H1 (cell line): ENCODE measurements around the gene WDR76. TPM values are rescaled to one million over a fixed set of nuclear protein-coding genes. Genes with fewer than 3 reads are reported as not detected.

ENCODE experiments used
- CTCF ChIA-PET: fragments of 300-600 bp; sonication (Branson Sonifier 250); formaldehyde crosslinking; loops from one replicate; lab custom pipeline; 2021; ENCODE audit not compliant: partially characterized antibody; lab: Charles Lee
- POLR2A ChIA-PET: fragments of 300-600 bp; sonication (Branson Sonifier 250); formaldehyde crosslinking; loops from one replicate; lab custom pipeline; 2021; ENCODE audit warnings: inconsistent platforms; ENCODE audit not compliant: partially characterized antibody; lab: Charles Lee
- DNase-seq, 2 experiments: peaks; one replicate each; pipeline versions ENCODE4 v3.0.0 to v3.0.0-alpha.2; 2010 to 2022; ENCODE audit warnings: low spot score in 2 of 2, low read depth in 1 of 2, mixed read lengths in 1 of 2
- FAIRE-seq: peaks from 2 replicates; lab custom pipeline; 2011; peaks lifted over from hg19 to GRCh38; lab: Jason Lieb, UNC
- H2AFZ ChIP-seq: 2 replicates; pipeline ENCODE4 v1.8.1; 2012; ENCODE audit warnings: low read length, inconsistent platforms
- H2AK5ac ChIP-seq: 2 replicates; pipeline ENCODE4 v1.6.1; 2013; ENCODE audit warnings: low read depth, low read length
- H2BK120ac ChIP-seq: replicated peaks from 2 replicates; pipeline ENCODE3; 2013; ENCODE audit warnings: low read depth, low read length, inconsistent platforms
- H2BK12ac ChIP-seq: 2 replicates; pipeline ENCODE4 v1.6.1; 2013; ENCODE audit warnings: low read depth, low read length
- H2BK15ac ChIP-seq: 2 replicates; pipeline ENCODE4 v1.6.1; 2013; ENCODE audit warnings: low read length
- H2BK20ac ChIP-seq: 2 replicates; pipeline ENCODE4 v1.6.1; 2013; ENCODE audit warnings: low read length
- H2BK5ac ChIP-seq: 2 replicates; pipeline ENCODE4 v1.6.1; 2013; ENCODE audit warnings: low read depth, low read length
- H3K14ac ChIP-seq: 2 replicates; pipeline ENCODE4 v1.6.1; 2013; ENCODE audit warnings: inconsistent platforms; ENCODE audit not compliant: insufficient read length
- H3K18ac ChIP-seq: 2 replicates; pipeline ENCODE4 v1.6.1; 2013; ENCODE audit warnings: low read length; ENCODE audit errors: extremely low read depth
- H3K23ac ChIP-seq: 2 replicates; pipeline ENCODE4 v1.6.1; 2013; ENCODE audit warnings: inconsistent platforms; ENCODE audit not compliant: insufficient read length
- H3K23me2 ChIP-seq: 2 replicates; pipeline ENCODE4 v1.6.1; 2013; ENCODE audit warnings: low read depth, low read length
- H3K27ac ChIP-seq: 2 replicates; pipeline ENCODE4 v1.6.1; 2011; ENCODE audit warnings: low read depth, low read length, inconsistent platforms
- H3K27me3 ChIP-seq, 4 experiments: replicated peaks in 1 of 4; 1 replicate in 1 of 4; 2 replicates in 3 of 4; pipeline versions ENCODE4 v1.6.1 to v1.8.1; 2011 to 2013; ENCODE audit warnings: low read length in 3 of 4, mild to moderate bottlenecking in 3 of 4, inconsistent platforms in 2 of 4, mixed read lengths in 2 of 4, moderate library complexity in 1 of 4; ENCODE audit not compliant: control insufficient read depth in 3 of 4, insufficient read depth in 3 of 4; ENCODE audit errors: extremely low read depth in 1 of 4
- H3K36me3 ChIP-seq, 4 experiments: 2 replicates each; pipeline versions ENCODE4 v1.6.1 to v1.8.1; 2011 to 2013; ENCODE audit warnings: mild to moderate bottlenecking in 4 of 4, low read length in 3 of 4, moderate library complexity in 2 of 4, control low read depth in 1 of 4, inconsistent platforms in 1 of 4; ENCODE audit not compliant: insufficient read depth in 4 of 4, control insufficient read depth in 2 of 4
- H3K4ac ChIP-seq: replicated peaks from 2 replicates; pipeline ENCODE3; 2013; ENCODE audit warnings: low read length, low read depth, mixed read lengths, inconsistent platforms; ENCODE audit not compliant: insufficient read length
- H3K4me1 ChIP-seq, 4 experiments: replicated peaks in 1 of 4; 1 replicate in 1 of 4; 2 replicates in 3 of 4; pipeline versions ENCODE4 v1.6.1 to v1.8.1; 2011 to 2013; ENCODE audit warnings: low read length in 3 of 4, inconsistent platforms in 2 of 4, mixed read lengths in 1 of 4; ENCODE audit not compliant: insufficient read depth in 4 of 4, control insufficient read depth in 3 of 4
- H3K4me2 ChIP-seq, 2 experiments: 2 replicates each; pipeline versions ENCODE4 v1.6.1 to v1.8.1; 2011 to 2013; ENCODE audit warnings: low read depth in 2 of 2, low read length in 2 of 2, control low read depth in 1 of 2, inconsistent platforms in 1 of 2, mild to moderate bottlenecking in 1 of 2; ENCODE audit not compliant: insufficient read depth in 1 of 2
- H3K4me3 ChIP-seq, 4 experiments: fragments of 200-600, 300-600 bp in 1 of 4; sonication (generic), shearing (Covaris generic), sonication (Bioruptor Twin) in 1 of 4; 2 replicates each; pipeline versions ENCODE4 v1.5.1 to v1.8.1; 2011 to 2016; ENCODE audit warnings: low read length in 4 of 4, low read depth in 3 of 4, control low read depth in 2 of 4, inconsistent platforms in 2 of 4, mild to moderate bottlenecking in 2 of 4, mixed read lengths in 1 of 4, moderate library complexity in 1 of 4; ENCODE audit not compliant: insufficient read depth in 2 of 4; ENCODE audit errors: extremely low read depth in 1 of 4
- H3K56ac ChIP-seq: replicated peaks from 2 replicates; pipeline ENCODE3; 2013; ENCODE audit warnings: low read depth, mild to moderate bottlenecking, mixed read lengths, low read length, inconsistent platforms; ENCODE audit not compliant: insufficient read length
- H3K79me1 ChIP-seq: 2 replicates; pipeline ENCODE4 v1.6.1; 2013; ENCODE audit warnings: low read depth, low read length, control low read depth
- H3K79me2 ChIP-seq, 2 experiments: 2 replicates each; pipeline versions ENCODE4 v1.6.1 to v1.8.1; 2012 to 2013; ENCODE audit warnings: low read length in 2 of 2, mild to moderate bottlenecking in 2 of 2, inconsistent platforms in 1 of 2; ENCODE audit not compliant: insufficient read depth in 2 of 2, control insufficient read depth in 1 of 2
- H3K9ac ChIP-seq, 4 experiments: replicated peaks in 1 of 4; 1 replicate in 1 of 4; 2 replicates in 3 of 4; pipeline versions ENCODE4 v1.6.1 to v1.8.1; 2011 to 2013; ENCODE audit warnings: low read depth in 3 of 4, low read length in 3 of 4, control low read depth in 2 of 4, mild to moderate bottlenecking in 2 of 4, moderate library complexity in 2 of 4, inconsistent platforms in 1 of 4; ENCODE audit errors: extremely low read depth in 1 of 4
- H3K9me3 ChIP-seq, 2 experiments: 2 replicates each; pipeline versions ENCODE4 v1.6.1 to v1.8.1; 2012 to 2013; ENCODE audit warnings: mild to moderate bottlenecking in 2 of 2, moderate library complexity in 2 of 2, control low read depth in 1 of 2, inconsistent platforms in 1 of 2, low read depth in 1 of 2, low read length in 1 of 2, mixed read lengths in 1 of 2; ENCODE audit not compliant: insufficient read depth in 2 of 2
- H4K20me1 ChIP-seq, 2 experiments: replicated peaks in 1 of 2; 2 replicates each; pipeline versions ENCODE3 to v1.8.1; 2011 to 2013; ENCODE audit warnings: inconsistent platforms in 2 of 2, low read length in 2 of 2, mild to moderate bottlenecking in 1 of 2; ENCODE audit not compliant: insufficient read depth in 2 of 2, control insufficient read depth in 1 of 2
- H4K5ac ChIP-seq: 2 replicates; pipeline ENCODE4 v1.6.1; 2013; ENCODE audit warnings: low read length, low read depth, mixed read lengths, inconsistent platforms; ENCODE audit not compliant: insufficient read length
- H4K8ac ChIP-seq: 2 replicates; pipeline ENCODE4 v1.8.0; 2013; ENCODE audit warnings: mild to moderate bottlenecking, moderate library complexity, low read length, inconsistent platforms; ENCODE audit not compliant: insufficient read depth; ENCODE audit errors: extremely low read depth
- H4K91ac ChIP-seq: replicated peaks from 2 replicates; pipeline ENCODE3; 2013; ENCODE audit warnings: low read length, mixed read lengths, inconsistent platforms; ENCODE audit not compliant: insufficient read length
- ASH2L ChIP-seq: fragments of 200-600, 300-600 bp; sonication (generic); IDR thresholded peaks from one replicate; pipeline ENCODE4 v1.7.1; 2017; ENCODE audit warnings: low read length
- CHD1 ChIP-seq: IDR thresholded peaks from 2 replicates; pipeline ENCODE4 v1.6.1; 2012; ENCODE audit warnings: low read depth, low read length, improper control_type of control experiment
- EGR1 ChIP-seq: IDR thresholded peaks from 2 replicates; pipeline ENCODE4 v1.6.1; 2011; ENCODE audit warnings: low read depth, low read length, borderline replicate concordance
- HDAC2 ChIP-seq, 2 experiments: fragments of 300-600 bp in 1 of 2; sonication (generic) in 1 of 2; IDR thresholded peaks; 2 replicates each; pipeline ENCODE4 v1.6.1; 2011 to 2012; ENCODE audit warnings: low read depth in 2 of 2, low read length in 2 of 2, mild to moderate bottlenecking in 2 of 2, moderate library complexity in 2 of 2, borderline replicate concordance in 1 of 2, inconsistent platforms in 1 of 2
- MAFK ChIP-seq: IDR thresholded peaks from 2 replicates; pipeline ENCODE4 v1.6.1; 2012; ENCODE audit warnings: low read depth, mild to moderate bottlenecking, improper control_type of control experiment, low read length
- NANOG ChIP-seq: IDR thresholded peaks from 2 replicates; pipeline ENCODE4 v1.6.1; 2011; ENCODE audit warnings: low read length, low read depth, mild to moderate bottlenecking, inconsistent platforms; ENCODE audit not compliant: insufficient read depth, poor library complexity, severe bottlenecking
- RAD21 ChIP-seq, 2 experiments: IDR thresholded peaks in 1 of 2; conservative IDR thresholded peaks in 1 of 2; 2 replicates each; pipeline ENCODE4 v1.6.1; 2011; ENCODE audit warnings: low read depth in 2 of 2, low read length in 2 of 2, improper control_type of control experiment in 1 of 2, inconsistent platforms in 1 of 2, mild to moderate bottlenecking in 1 of 2, moderate library complexity in 1 of 2
- RFX5 ChIP-seq: IDR thresholded peaks from 2 replicates; pipeline ENCODE4 v1.6.1; 2011; ENCODE audit warnings: low read depth, low read length, improper control_type of control experiment, borderline replicate concordance
- RNF2 ChIP-seq: fragments of 200-900, 300-1000 bp; sonication (generic); IDR thresholded peaks from 2 replicates; pipeline ENCODE4 v1.7.1; 2016; ENCODE audit warnings: borderline replicate concordance, low read depth, mild to moderate bottlenecking, antibody characterized with exemption, low read length; ENCODE audit not compliant: poor library complexity, severe bottlenecking; ENCODE audit errors: missing control alignments
- WGBS, 2 experiments: shearing (Covaris generic) in 1 of 2; methylation state at CpG; one replicate each; pipeline versions ENCODE4 v1.1.6 to v1.1.7; 2013 to 2015; ENCODE audit warnings: low lambda C conversion rate in 2 of 2, mixed read lengths in 2 of 2, inconsistent platforms in 1 of 2, low coverage in 1 of 2, missing lambda C conversion rate in 1 of 2; ENCODE audit not compliant: insufficient replicate concordance in 2 of 2, insufficient coverage in 1 of 2, insufficient read length in 1 of 2; ENCODE audit errors: extremely low coverage in 1 of 2, missing lambda C conversion rate in 1 of 2; 5-methylcytosine and 5-hydroxymethylcytosine counted together
- polyA plus RNA-seq, 7 experiments: library from polyadenylated mRNA; depleted of rRNA in 3 of 7; stranded (reverse) in 5 of 7; unstranded in 2 of 7; fragments of >200 nt in 5 of 7; fragments of 200-250 nt in 2 of 7; gene quantifications; 1 replicate in 5 of 7; 2 replicates in 1 of 7; 4 replicates in 1 of 7; pipeline versions ENCODE4 v1.2.1 to v1.2.3, GENCODE V29; 2011 to 2013; ENCODE audit warnings: missing spikeins in 2 of 7, mixed read lengths in 2 of 7
- total RNA-seq: library from RNA; stranded (reverse); fragmentation: NEBNext Ultra II Directional; extraction: Animal tissue kit (Norgen Biotek cat#: 25700); gene quantifications from 2 replicates; pipeline ENCODE4 v1.2.1, GENCODE V29; 2021
- TF ChIP-seq, protein P1 (sequence below), 3 experiments: IDR thresholded peaks; 1 replicate in 2 of 3; 2 replicates in 1 of 3; pipeline versions ENCODE4 v1.5.1 to v1.6.1; 2011; ENCODE audit warnings: low read length in 3 of 3, mild to moderate bottlenecking in 3 of 3, inconsistent platforms in 2 of 3, low read depth in 1 of 3, moderate library complexity in 1 of 3; ENCODE audit not compliant: insufficient read depth in 1 of 3; ENCODE audit errors: control extremely low read depth in 1 of 3

Gene WDR76
- total and polyA plus RNA-seq, 2 of the 8 experiments (the other 6 are each of a cell fraction or from before 2014, with no cell fraction given), result 4.1 to 18.9 TPM

DNA sequence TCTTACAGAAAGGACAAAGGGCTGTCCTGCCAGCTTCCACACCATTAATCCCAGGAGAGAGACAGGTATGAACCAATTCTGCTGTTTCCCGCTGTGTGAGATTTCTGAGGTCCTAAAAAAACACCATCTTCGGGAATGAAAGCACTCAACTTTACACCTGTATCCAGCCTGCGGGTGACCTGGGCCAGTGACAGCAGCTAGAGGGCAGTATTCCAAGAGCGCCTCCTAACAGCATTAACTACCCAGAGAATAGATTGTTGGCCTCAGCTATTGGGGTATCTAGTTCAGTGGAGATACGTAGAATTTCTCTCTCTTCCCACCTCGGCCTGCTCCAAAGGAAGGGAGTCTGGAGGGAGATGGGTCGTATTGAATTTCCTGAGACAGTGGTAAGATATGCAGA lies 55.1 kb downstream of the WDR76 start:
- H3K79me2 ChIP-seq, result no peaks in the 10 kb centered on the region
- no peaks in the 10 kb centered on the region for H3K9me3 ChIP-seq
- H4K20me1 ChIP-seq, result no peaks in the 10 kb centered on the region
- no peak overlapping the region for H3K27ac ChIP-seq
- WGBS, 2 experiments, result 65% methylated on average over 7 of the region's 7 CpGs; no CpG with 5 or more reads in 1 of the 2 experiments
- H2AFZ ChIP-seq, result no peak overlapping the region
- H2BK12ac ChIP-seq, result no peak overlapping the region
- no peak overlapping the region for H4K5ac ChIP-seq
- no peak overlapping the region for H3K14ac ChIP-seq
- H3K79me1 ChIP-seq, result no peaks in the 10 kb centered on the region
- no peaks in the 10 kb centered on the region for H3K27me3 ChIP-seq
- DNase-seq, result peak in 1 of 2 experiments; percentile 67
- no peak overlapping the region for H3K4ac ChIP-seq
- H3K23ac ChIP-seq, result no peak overlapping the region
- ChIA-PET POLR2A (no interaction called here), CTCF (interaction anchor here (0.6 to 5.4 kb wide), 34 partner anchors 9 to 872 kb away, joined by 3 to 54 read pairs (median 4); no protein-coding TSS in a partner anchor)
- no peak overlapping the region for H2AK5ac ChIP-seq
- peaks cover 0 to 13% (median 5%) of the 10 kb centered on the region in 4 experiments; a peak in 3 of 7 replicates for H3K4me1 ChIP-seq
- peaks cover 0 to 3% (median 0%) of the 10 kb centered on the region in 4 experiments; a peak in 4 of 8 replicates for H3K36me3 ChIP-seq
- H4K8ac ChIP-seq, result no peak overlapping the region
- no peak overlapping the region for H4K91ac ChIP-seq
- no peak overlapping the region for H3K56ac ChIP-seq
- no peak overlapping the region for H3K4me2 ChIP-seq
- H2BK5ac ChIP-seq, result no peak overlapping the region
- H3K4me3 ChIP-seq, result no peak overlapping the region
- no peak overlapping the region for H2BK15ac ChIP-seq
- no peak overlapping the region for H3K18ac ChIP-seq
- no peaks in the 10 kb centered on the region for H3K23me2 ChIP-seq
- no peak overlapping the region for H3K9ac ChIP-seq
- FAIRE-seq, result peak; percentile 80
- no peak overlapping the region for H2BK120ac ChIP-seq
- no peak overlapping the region for H2BK20ac ChIP-seq
- peak; percentile 55 to 62 for TF ChIP-seq RAD21 (IDR thresholded peaks at IDR 0.05 in 1 of 2, conservative IDR thresholded peaks at IDR 0.05 in 1 of 2; ENCODE audit: low read depth in 2 of 2, low read length in 2 of 2)
- no peak for TF ChIP-seq CHD1
- TF ChIP-seq HDAC2 (IDR thresholded peaks at IDR 0.05; ENCODE audit: borderline replicate concordance in 1 of 2, low read depth in 2 of 2, low read length in 2 of 2), result no peak
- TF ChIP-seq NANOG, result no peak
- no peak for TF ChIP-seq EGR1
- TF ChIP-seq, protein P1, sequence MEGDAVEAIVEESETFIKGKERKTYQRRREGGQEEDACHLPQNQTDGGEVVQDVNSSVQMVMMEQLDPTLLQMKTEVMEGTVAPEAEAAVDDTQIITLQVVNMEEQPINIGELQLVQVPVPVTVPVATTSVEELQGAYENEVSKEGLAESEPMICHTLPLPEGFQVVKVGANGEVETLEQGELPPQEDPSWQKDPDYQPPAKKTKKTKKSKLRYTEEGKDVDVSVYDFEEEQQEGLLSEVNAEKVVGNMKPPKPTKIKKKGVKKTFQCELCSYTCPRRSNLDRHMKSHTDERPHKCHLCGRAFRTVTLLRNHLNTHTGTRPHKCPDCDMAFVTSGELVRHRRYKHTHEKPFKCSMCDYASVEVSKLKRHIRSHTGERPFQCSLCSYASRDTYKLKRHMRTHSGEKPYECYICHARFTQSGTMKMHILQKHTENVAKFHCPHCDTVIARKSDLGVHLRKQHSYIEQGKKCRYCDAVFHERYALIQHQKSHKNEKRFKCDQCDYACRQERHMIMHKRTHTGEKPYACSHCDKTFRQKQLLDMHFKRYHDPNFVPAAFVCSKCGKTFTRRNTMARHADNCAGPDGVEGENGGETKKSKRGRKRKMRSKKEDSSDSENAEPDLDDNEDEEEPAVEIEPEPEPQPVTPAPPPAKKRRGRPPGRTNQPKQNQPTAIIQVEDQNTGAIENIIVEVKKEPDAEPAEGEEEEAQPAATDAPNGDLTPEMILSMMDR (IDR thresholded peaks at IDR 0.05; ENCODE audit: control extremely low read depth in 1 of 3, insufficient read depth in 1 of 3, low read depth in 1 of 3, low read length in 3 of 3), result peak; percentile 79 to 90 (median 88)
- TF ChIP-seq RNF2, result no peak
- no peak for TF ChIP-seq RFX5
- no peak for TF ChIP-seq ASH2L
- TF ChIP-seq MAFK, result no peak
